ENCODE results near the gene DAAM2. TPM values are rescaled to one million over a fixed set of nuclear protein-coding genes. Genes with fewer than 3 reads are reported as not detected.

DAAM2 gene
- total RNA-seq, 2 experiments from 2014 or later: not detected

GRCh38 chr6:39836606-39837005 lies 44.4 kb downstream of the DAAM2 start:
- no peak overlapping the region for H3K27ac Mint-ChIP-seq
- CTCF ChIA-PET: no interaction called here
- peaks cover 43% of the 10 kb centered on the region for H3K27me3 Mint-ChIP-seq
- Histone ChIP-seq H3K27ac (ENCODE audit: low read depth in 1 of 2, low read length in 2 of 2) (no peak overlapping the region), H3K36me3 (ENCODE audit: insufficient read depth, low read length) (no peaks in the 10 kb centered on the region), H3K9me3 (ENCODE audit: control insufficient read depth in 1 of 2, insufficient read depth in 1 of 2, low read length in 2 of 2) (peaks cover 0 to 7% of the 10 kb centered on the region in 2 experiments), H3K4me1 (ENCODE audit: insufficient read depth, low read length) (no peaks in the 10 kb centered on the region), H3K4me3 (ENCODE audit: low read length) (no peak overlapping the region), H3K27me3 (ENCODE audit: control insufficient read depth in 1 of 2, insufficient read depth in 2 of 2, low read length in 2 of 2) (peaks cover 0 to 12% of the 10 kb centered on the region in 2 experiments)
- intact Hi-C loops (cut with DNase I, micrococcal nuclease): no loop called here
- H3K36me3 Mint-ChIP-seq (ENCODE audit: low read depth): no peaks in the 10 kb centered on the region
- no peaks in the 10 kb centered on the region for H3K9me3 Mint-ChIP-seq
- TF ChIP-seq CTCF (IDR thresholded peaks at IDR 0.05): no peak
- POLR2A ChIA-PET: no interaction called here
- H3K4me3 Mint-ChIP-seq: no peak overlapping the region
- ATAC-seq (ENCODE audit: poor library complexity): no peak
- no peaks in the 10 kb centered on the region for H3K4me1 Mint-ChIP-seq (ENCODE audit: low read depth)
- no peak for DNase-seq

GRCh38 chr6:39839445-39839844 lies 47.3 kb downstream of the DAAM2 start:
- H3K4me1 Mint-ChIP-seq (ENCODE audit: low read depth): no peaks in the 10 kb centered on the region
- H3K36me3 ChIP-seq (ENCODE audit: insufficient read depth, low read length): no peaks in the 10 kb centered on the region
- DNase-seq (no peak), ATAC-seq (ENCODE audit: poor library complexity) (no peak)
- H3K9me3 ChIP-seq (ENCODE audit: control insufficient read depth in 1 of 2, insufficient read depth in 1 of 2, low read length in 2 of 2): peaks cover 0 to 7% of the 10 kb centered on the region in 2 experiments
- CTCF ChIA-PET: no interaction called here
- no peak overlapping the region for H3K4me3 ChIP-seq (ENCODE audit: low read length)
- H3K27ac ChIP-seq (ENCODE audit: low read depth in 1 of 2, low read length in 2 of 2): no peak overlapping the region
- H3K27me3 Mint-ChIP-seq: peaks cover 39% of the 10 kb centered on the region
- H3K27me3 ChIP-seq (ENCODE audit: control insufficient read depth in 1 of 2, insufficient read depth in 2 of 2, low read length in 2 of 2): peaks cover 0 to 12% of the 10 kb centered on the region in 2 experiments
- H3K27ac Mint-ChIP-seq: no peak overlapping the region
- H3K4me1 ChIP-seq (ENCODE audit: insufficient read depth, low read length): no peaks in the 10 kb centered on the region
- TF ChIP-seq CTCF (IDR thresholded peaks at IDR 0.05): no peak
- no peak overlapping the region for H3K4me3 Mint-ChIP-seq
- intact Hi-C loops (cut with DNase I, micrococcal nuclease): no loop called here
- no peaks in the 10 kb centered on the region for H3K9me3 Mint-ChIP-seq
- H3K36me3 Mint-ChIP-seq (ENCODE audit: low read depth): no peaks in the 10 kb centered on the region
- POLR2A ChIA-PET: no interaction called here

GRCh38 chr6:39840781-39841180 lies 48.6 kb downstream of the DAAM2 start:
- Histone ChIP-seq H3K9me3 (ENCODE audit: control insufficient read depth in 1 of 2, insufficient read depth in 1 of 2, low read length in 2 of 2) (peaks cover 0 to 7% of the 10 kb centered on the region in 2 experiments), H3K27ac (ENCODE audit: low read depth in 1 of 2, low read length in 2 of 2) (no peak overlapping the region), H3K27me3 (ENCODE audit: control insufficient read depth in 1 of 2, insufficient read depth in 2 of 2, low read length in 2 of 2) (peaks cover 0 to 12% of the 10 kb centered on the region in 2 experiments), H3K36me3 (ENCODE audit: insufficient read depth, low read length) (no peaks in the 10 kb centered on the region), H3K4me3 (ENCODE audit: low read length) (no peak overlapping the region), H3K4me1 (ENCODE audit: insufficient read depth, low read length) (no peaks in the 10 kb centered on the region)
- Mint-ChIP-seq H3K36me3 (ENCODE audit: low read depth) (no peaks in the 10 kb centered on the region), H3K9me3 (no peaks in the 10 kb centered on the region), H3K4me3 (no peak overlapping the region), H3K4me1 (ENCODE audit: low read depth) (no peaks in the 10 kb centered on the region), H3K27ac (no peak overlapping the region), H3K27me3 (peaks cover 26% of the 10 kb centered on the region)
- intact Hi-C loops (cut with DNase I, micrococcal nuclease): no loop called here
- no peak for TF ChIP-seq CTCF (IDR thresholded peaks at IDR 0.05)
- CTCF ChIA-PET: no interaction called here
- POLR2A ChIA-PET: no interaction called here
- ATAC-seq (ENCODE audit: poor library complexity) (no peak), DNase-seq (no peak)
